CD8-positive, alpha-beta memory T cell (primary cell): ENCODE measurements around the gene NINL. TPM values are rescaled to one million over a fixed set of nuclear protein-coding genes. Genes with fewer than 3 reads are reported as not detected.
"Not testable (repeated sequence)": the region's sequence is repeated elsewhere in the genome, so short reads cannot be mapped to it uniquely, and the experiment has no call there.

Experiments
- CTCF ChIA-PET: fragments of 350-600 bp; sonication (Branson Sonifier 250); formaldehyde crosslinking; loops from one replicate; lab custom pipeline; 2021; ENCODE audit warnings: antibody characterized with exemption; lab: Charles Lee
- POLR2A ChIA-PET: fragments of 350-600 bp; sonication (Branson Sonifier 250); formaldehyde crosslinking; loops from one replicate; lab custom pipeline; 2021; ENCODE audit warnings: antibody characterized with exemption; lab: Charles Lee
- DNase-seq, 5 donors: peaks; one replicate each; pipeline versions ENCODE4 v3.0.0 to v3.0.0-alpha.2; 2020 to 2022; ENCODE audit warnings: mixed read lengths in 1 of 5
- H3K27ac ChIP-seq: one replicate; pipeline ENCODE4 v1.7.0; 2013; ENCODE audit warnings: low read depth, mild to moderate bottlenecking, low read length, moderate library complexity
- H3K27me3 ChIP-seq: 2 replicates; pipeline ENCODE4 v1.7.0; 2013; ENCODE audit warnings: low read length, mild to moderate bottlenecking; ENCODE audit not compliant: insufficient read depth, poor library complexity, severe bottlenecking
- H3K36me3 ChIP-seq: 2 replicates; pipeline ENCODE4 v1.7.0; 2013; ENCODE audit warnings: mild to moderate bottlenecking, low read length, moderate library complexity; ENCODE audit not compliant: insufficient read depth
- H3K4me1 ChIP-seq: 2 replicates; pipeline ENCODE4 v1.7.0; 2013; ENCODE audit warnings: mild to moderate bottlenecking, low read length, moderate library complexity; ENCODE audit not compliant: insufficient read depth
- H3K4me3 ChIP-seq: 2 replicates; pipeline ENCODE4 v1.7.0; 2013; ENCODE audit warnings: mild to moderate bottlenecking, low read length
- H3K9me3 ChIP-seq: 2 replicates; pipeline ENCODE4 v1.7.0; 2013; ENCODE audit warnings: mild to moderate bottlenecking, low read length
- H3K27ac Mint-ChIP-seq, 8 donors: one replicate each; pipeline ENCODE4 v1.8.0; 2020 to 2021; ENCODE audit warnings: mixed read lengths in 8 of 8, mild to moderate bottlenecking in 6 of 8, inconsistent platforms in 3 of 8, moderate library complexity in 3 of 8
- H3K27me3 Mint-ChIP-seq, 2 donors: one replicate each; pipeline ENCODE4 v1.8.0; 2020 to 2021; ENCODE audit warnings: mixed read lengths in 2 of 2, mild to moderate bottlenecking in 1 of 2, moderate library complexity in 1 of 2
- H3K36me3 Mint-ChIP-seq, 3 donors: one replicate each; pipeline ENCODE4 v1.8.0; 2020 to 2021; ENCODE audit warnings: mixed read lengths in 3 of 3, inconsistent platforms in 1 of 3, mild to moderate bottlenecking in 1 of 3
- H3K4me1 Mint-ChIP-seq, 3 donors: one replicate each; pipeline ENCODE4 v1.8.0; 2020 to 2021; ENCODE audit warnings: mixed read lengths in 3 of 3, inconsistent platforms in 1 of 3, mild to moderate bottlenecking in 1 of 3
- H3K4me3 Mint-ChIP-seq, 7 donors: one replicate each; pipeline ENCODE4 v1.8.0; 2020 to 2021; ENCODE audit warnings: mixed read lengths in 7 of 7, mild to moderate bottlenecking in 6 of 7, moderate library complexity in 4 of 7, inconsistent platforms in 2 of 7
- H3K9me3 Mint-ChIP-seq, 5 donors: one replicate each; pipeline ENCODE4 v1.8.0; 2020 to 2022; ENCODE audit warnings: mixed read lengths in 5 of 5, mild to moderate bottlenecking in 3 of 5, moderate library complexity in 2 of 5, inconsistent platforms in 1 of 5
- polyA plus RNA-seq: library from polyadenylated mRNA; unstranded; fragments of 300-500 nt; fragmentation: Illumina TruSeq; gene quantifications from one replicate; pipeline ENCODE4 v1.2.3, GENCODE V29; 2021
- total RNA-seq, 2 experiments: library from RNA; stranded (reverse); gene quantifications; one replicate each; pipeline ENCODE4 v1.2.3, GENCODE V29; 2021

Gene NINL
- total and polyA plus RNA-seq, 3 experiments from 2014 or later = 0.64 to 1.5 (median 0.77) TPM

GRCh38 chr20:25587536-25587935, 2.2 kb upstream of the NINL start:
- H3K27ac Mint-ChIP-seq = peak overlapping the region in 1 of 8 donors; percentile 17

DNA sequence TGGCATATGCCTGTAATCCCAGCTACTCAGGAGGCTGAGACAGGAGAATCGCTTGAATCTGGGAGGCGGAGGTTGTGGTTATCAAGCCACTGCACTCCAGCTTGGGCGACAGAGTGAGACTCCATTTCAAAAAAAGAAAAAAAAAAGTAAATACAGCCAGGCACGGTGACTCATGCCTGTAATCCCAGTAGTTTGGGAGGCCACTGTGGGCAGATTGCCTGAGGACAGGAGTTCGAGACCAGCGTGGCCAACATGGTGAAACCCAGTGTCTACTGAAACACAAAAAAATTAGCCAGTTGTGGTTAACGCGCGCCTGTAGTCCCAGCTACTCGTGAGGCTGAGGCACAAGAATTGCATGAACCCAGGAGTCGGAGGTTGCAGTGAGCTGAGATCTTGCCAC, 1.5 kb upstream of the NINL start:
- Mint-ChIP-seq H3K27me3 (peaks cover 7 to 24% of the 10 kb centered on the region in 2 donors), H3K27ac (no peak overlapping the region), H3K4me1 (peaks cover 5 to 7% (median 6%) of the 10 kb centered on the region in 3 donors), H3K9me3 (no peaks in the 10 kb centered on the region), H3K36me3 (no peaks in the 10 kb centered on the region), H3K4me3 (peak overlapping the region in 1 of 7 donors; percentile 82)
- H3K27ac ChIP-seq = no peak overlapping the region
- H3K27me3 ChIP-seq = no peaks in the 10 kb centered on the region
- H3K4me3 ChIP-seq = no peak overlapping the region
- no peaks in the 10 kb centered on the region for H3K9me3 ChIP-seq
- POLR2A ChIA-PET = no interaction called here
- DNase-seq = no peak
- H3K4me1 ChIP-seq = peaks cover 6% of the 10 kb centered on the region
- no peaks in the 10 kb centered on the region for H3K36me3 ChIP-seq
- CTCF ChIA-PET = no interaction called here

More at GRCh38 chr20:25587536-25587935, 2.2 kb upstream of the NINL start:
- H3K27me3 Mint-ChIP-seq = peaks cover 7 to 19% of the 10 kb centered on the region in 2 donors
- Histone ChIP-seq H3K36me3 (no peaks in the 10 kb centered on the region), H3K27me3 (no peaks in the 10 kb centered on the region), H3K4me3 (no peak overlapping the region), H3K27ac (no peak overlapping the region), H3K4me1 (peaks cover 6% of the 10 kb centered on the region), H3K9me3 (no peaks in the 10 kb centered on the region)
- no peaks in the 10 kb centered on the region for H3K9me3 Mint-ChIP-seq
- H3K4me3 Mint-ChIP-seq = peak overlapping the region in 2 of 7 donors; percentile 5 to 29
- no peak for DNase-seq
- CTCF ChIA-PET = no interaction called here
- H3K36me3 Mint-ChIP-seq = no peaks in the 10 kb centered on the region
- POLR2A ChIA-PET = no interaction called here
- H3K4me1 Mint-ChIP-seq = peaks cover 5 to 7% (median 6%) of the 10 kb centered on the region in 3 donors

GRCh38 chr20:25583607-25584006, 1.7 kb downstream of the NINL start:
- H3K9me3 Mint-ChIP-seq, H3K27me3 ChIP-seq, H3K36me3 ChIP-seq, CTCF ChIA-PET, H3K4me1 Mint-ChIP-seq, DNase-seq, H3K4me1 ChIP-seq, H3K9me3 ChIP-seq, H3K4me3 ChIP-seq, H3K36me3 Mint-ChIP-seq, POLR2A ChIA-PET, H3K27ac ChIP-seq: not testable (repeated sequence)
- Mint-ChIP-seq H3K27me3 (peaks cover 5 to 36% of the 10 kb centered on the region in 2 donors), H3K4me3 (peak overlapping the region in 6 of 7 donors; percentile 33 to 65 (median 60)), H3K27ac (peak overlapping the region in 1 of 8 donors; percentile 1)

- Mint-ChIP-seq H3K9me3 (no peaks in the 10 kb centered on the region), H3K36me3 (peaks cover 0 to 2% (median 0%) of the 10 kb centered on the region in 3 donors), H3K4me1 (peaks cover 5 to 7% (median 6%) of the 10 kb centered on the region in 3 donors), H3K4me3 (no peak overlapping the region), H3K27me3 (peaks cover 9 to 36% of the 10 kb centered on the region in 2 donors), H3K27ac (no peak overlapping the region)
- Histone ChIP-seq H3K4me1 (peaks cover 6% of the 10 kb centered on the region), H3K36me3 (no peaks in the 10 kb centered on the region), H3K9me3 (no peaks in the 10 kb centered on the region), H3K27me3 (no peaks in the 10 kb centered on the region), H3K4me3 (no peak overlapping the region), H3K27ac (no peak overlapping the region)
- POLR2A ChIA-PET = no interaction called here
- DNase-seq = no peak
- CTCF ChIA-PET = no interaction called here
These were observed 4.6 kb downstream of the NINL start for GRCh38 chr20:25580711-25581110.

DNA sequence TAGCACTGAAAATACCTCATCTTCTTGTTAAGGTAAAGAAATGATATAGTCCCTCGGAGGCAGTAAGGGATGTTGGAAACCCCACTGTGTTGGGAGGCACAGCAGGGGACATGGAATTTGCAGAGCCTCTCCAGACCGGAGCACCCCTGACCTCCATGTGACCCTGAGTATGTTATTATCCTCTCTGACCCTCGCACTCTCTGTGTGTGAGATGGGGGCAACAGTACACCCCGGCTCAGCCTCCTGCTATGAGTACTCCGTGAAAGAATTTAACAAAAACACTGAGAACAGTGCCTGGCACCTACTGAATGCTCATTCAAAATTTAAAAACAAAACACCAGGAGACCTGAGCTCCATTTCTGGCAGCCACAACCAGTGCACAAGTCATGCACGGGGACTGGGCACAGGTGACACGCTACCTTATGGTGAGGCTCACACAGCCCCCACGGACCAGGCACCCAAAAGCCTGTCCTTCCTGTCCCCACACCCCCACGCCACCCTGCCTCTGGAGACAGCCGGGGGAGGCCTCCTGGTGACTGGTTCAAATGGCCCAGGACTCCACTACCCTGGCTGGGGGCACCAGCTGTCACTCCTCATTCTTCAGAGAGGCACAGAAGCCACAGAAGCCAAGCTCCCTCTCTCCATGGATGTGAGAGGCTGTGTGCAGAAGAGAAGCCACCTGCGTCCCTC, 6.1 kb downstream of the NINL start:
- H3K4me1 Mint-ChIP-seq = peaks cover 0 to 2% (median under 1%) of the 10 kb centered on the region in 3 donors
- H3K27me3 Mint-ChIP-seq = peaks cover 4 to 37% of the 10 kb centered on the region in 2 donors
- no peak overlapping the region for H3K4me3 Mint-ChIP-seq
- peaks cover under 1% of the 10 kb centered on the region for H3K4me1 ChIP-seq
- no peak overlapping the region for H3K27ac ChIP-seq
- ChIA-PET CTCF (no interaction called here), POLR2A (no interaction called here)
- no peaks in the 10 kb centered on the region for H3K27me3 ChIP-seq
- no peaks in the 10 kb centered on the region for H3K9me3 Mint-ChIP-seq
- DNase-seq = no peak
- no peaks in the 10 kb centered on the region for H3K36me3 ChIP-seq
- H3K27ac Mint-ChIP-seq = no peak overlapping the region
- no peak overlapping the region for H3K4me3 ChIP-seq
- H3K36me3 Mint-ChIP-seq = peaks cover 0 to 3% (median 0%) of the 10 kb centered on the region in 3 donors
- H3K9me3 ChIP-seq = no peaks in the 10 kb centered on the region

DNA sequence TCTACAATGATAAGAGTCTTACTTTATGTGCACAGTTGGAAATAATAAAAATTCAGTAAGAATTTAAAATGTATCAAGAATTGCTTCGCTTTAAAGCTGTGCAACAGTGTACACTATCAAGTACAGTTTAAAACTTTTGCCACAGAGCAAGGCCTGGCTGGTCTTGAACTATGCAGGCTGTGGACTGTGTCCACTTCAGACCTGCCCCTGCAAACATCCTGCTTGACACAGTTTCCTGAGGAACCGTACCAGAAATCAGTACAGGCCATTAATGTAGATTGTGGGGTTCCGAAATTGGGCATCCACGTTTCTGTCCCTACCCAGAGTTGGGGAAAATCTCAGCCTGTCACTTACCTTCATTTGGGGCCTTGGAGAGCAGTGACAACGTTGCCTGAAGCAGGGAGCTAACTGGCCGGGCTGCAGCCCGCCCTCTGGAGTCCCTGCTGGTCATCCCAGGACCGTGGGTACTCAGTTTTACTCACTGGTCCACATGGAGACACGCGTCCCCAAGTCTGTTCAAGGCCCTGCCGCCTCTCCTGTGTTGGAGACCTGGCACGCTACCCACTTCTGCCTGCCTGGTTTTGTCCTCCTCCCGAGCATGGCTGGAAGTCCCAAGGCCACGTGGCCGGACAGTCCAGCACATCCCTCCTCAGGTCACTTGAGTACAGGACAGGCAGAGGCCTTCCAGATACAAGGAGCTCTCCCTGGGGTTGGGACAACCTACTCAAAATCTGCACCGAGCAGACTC, 8.4 kb downstream of the NINL start:
- Histone ChIP-seq H3K4me1 (no peaks in the 10 kb centered on the region), H3K9me3 (no peaks in the 10 kb centered on the region), H3K27me3 (no peaks in the 10 kb centered on the region), H3K36me3 (no peaks in the 10 kb centered on the region), H3K4me3 (no peak overlapping the region), H3K27ac (no peak overlapping the region)
- H3K27me3 Mint-ChIP-seq = peaks cover 4 to 18% of the 10 kb centered on the region in 2 donors
- ChIA-PET POLR2A (no interaction called here), CTCF (no interaction called here)
- H3K9me3 Mint-ChIP-seq = no peaks in the 10 kb centered on the region
- no peak overlapping the region for H3K4me3 Mint-ChIP-seq
- H3K36me3 Mint-ChIP-seq = peaks cover 0 to 3% (median 2%) of the 10 kb centered on the region in 3 donors
- no peaks in the 10 kb centered on the region for H3K4me1 Mint-ChIP-seq
- H3K27ac Mint-ChIP-seq = no peak overlapping the region
- DNase-seq = no peak

- Mint-ChIP-seq H3K27me3 (peaks cover 4 to 5% of the 10 kb centered on the region in 2 donors), H3K4me3 (no peak overlapping the region), H3K36me3 (peaks cover 0 to 3% (median 2%) of the 10 kb centered on the region in 3 donors), H3K4me1 (no peaks in the 10 kb centered on the region), H3K27ac (peak overlapping the region in 1 of 8 donors; percentile 65), H3K9me3 (no peaks in the 10 kb centered on the region)
- H3K27me3 ChIP-seq = no peaks in the 10 kb centered on the region
- no peaks in the 10 kb centered on the region for H3K4me1 ChIP-seq
- no peaks in the 10 kb centered on the region for H3K9me3 ChIP-seq
- H3K27ac ChIP-seq = no peak overlapping the region
- no peak for DNase-seq
- H3K4me3 ChIP-seq = no peak overlapping the region
- CTCF ChIA-PET = no interaction called here
- no peaks in the 10 kb centered on the region for H3K36me3 ChIP-seq
- POLR2A ChIA-PET = no interaction called here
These were observed 10.9 kb downstream of the NINL start for GRCh38 chr20:25574411-25574810.
